Epithelial cell of esophagus (primary cell): ENCODE data around the gene SMIM31.
A peak's percentile ranks its signal among the peaks of the same experiment; 100 is the strongest.

Experiments
- DNase-seq: peaks from one replicate; pipeline ENCODE4 v3.0.0; 2010; ENCODE audit warnings: low read depth
- H3K4me3 ChIP-seq: 2 replicates; pipeline ENCODE4 v1.5.1; 2011; ENCODE audit warnings: mild to moderate bottlenecking, low read length, control low read depth
- TF ChIP-seq, protein P1 (sequence below): IDR thresholded peaks from 2 replicates; pipeline ENCODE4 v1.5.1; 2011; ENCODE audit warnings: low read depth, mild to moderate bottlenecking, low read length, control low read depth, inconsistent platforms; ENCODE audit not compliant: insufficient read depth; ENCODE audit errors: missing control alignments

The SMIM31 gene

GRCh38 chr4:164765096-164765495 is 11.2 kb downstream of the SMIM31 start:
- TF ChIP-seq, protein P1, sequence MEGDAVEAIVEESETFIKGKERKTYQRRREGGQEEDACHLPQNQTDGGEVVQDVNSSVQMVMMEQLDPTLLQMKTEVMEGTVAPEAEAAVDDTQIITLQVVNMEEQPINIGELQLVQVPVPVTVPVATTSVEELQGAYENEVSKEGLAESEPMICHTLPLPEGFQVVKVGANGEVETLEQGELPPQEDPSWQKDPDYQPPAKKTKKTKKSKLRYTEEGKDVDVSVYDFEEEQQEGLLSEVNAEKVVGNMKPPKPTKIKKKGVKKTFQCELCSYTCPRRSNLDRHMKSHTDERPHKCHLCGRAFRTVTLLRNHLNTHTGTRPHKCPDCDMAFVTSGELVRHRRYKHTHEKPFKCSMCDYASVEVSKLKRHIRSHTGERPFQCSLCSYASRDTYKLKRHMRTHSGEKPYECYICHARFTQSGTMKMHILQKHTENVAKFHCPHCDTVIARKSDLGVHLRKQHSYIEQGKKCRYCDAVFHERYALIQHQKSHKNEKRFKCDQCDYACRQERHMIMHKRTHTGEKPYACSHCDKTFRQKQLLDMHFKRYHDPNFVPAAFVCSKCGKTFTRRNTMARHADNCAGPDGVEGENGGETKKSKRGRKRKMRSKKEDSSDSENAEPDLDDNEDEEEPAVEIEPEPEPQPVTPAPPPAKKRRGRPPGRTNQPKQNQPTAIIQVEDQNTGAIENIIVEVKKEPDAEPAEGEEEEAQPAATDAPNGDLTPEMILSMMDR: no peak
- H3K4me3 ChIP-seq: no peak overlapping the region
- DNase-seq: no peak

DNA sequence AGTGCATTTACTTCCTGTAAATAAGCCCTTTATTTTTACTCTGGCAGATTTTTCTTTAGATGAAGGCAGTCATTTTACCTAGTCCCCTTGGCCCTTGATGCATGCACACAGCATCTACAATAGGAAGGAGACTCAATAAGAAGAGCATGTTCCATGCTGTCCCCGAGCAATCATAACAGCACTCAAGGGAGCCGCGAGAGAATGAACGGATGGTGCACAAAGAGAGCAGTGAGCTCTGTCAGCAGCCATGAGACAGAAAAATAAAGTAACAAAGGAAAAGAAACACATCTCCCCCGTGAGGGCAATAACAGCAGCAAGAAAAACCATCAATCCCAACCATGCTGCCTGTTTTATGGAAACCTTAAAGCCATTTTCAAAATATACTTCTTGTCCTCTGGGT is 11.9 kb downstream of the SMIM31 start:
- no peak overlapping the region for H3K4me3 ChIP-seq
- TF ChIP-seq, protein P1: no peak
- no peak for DNase-seq

DNA sequence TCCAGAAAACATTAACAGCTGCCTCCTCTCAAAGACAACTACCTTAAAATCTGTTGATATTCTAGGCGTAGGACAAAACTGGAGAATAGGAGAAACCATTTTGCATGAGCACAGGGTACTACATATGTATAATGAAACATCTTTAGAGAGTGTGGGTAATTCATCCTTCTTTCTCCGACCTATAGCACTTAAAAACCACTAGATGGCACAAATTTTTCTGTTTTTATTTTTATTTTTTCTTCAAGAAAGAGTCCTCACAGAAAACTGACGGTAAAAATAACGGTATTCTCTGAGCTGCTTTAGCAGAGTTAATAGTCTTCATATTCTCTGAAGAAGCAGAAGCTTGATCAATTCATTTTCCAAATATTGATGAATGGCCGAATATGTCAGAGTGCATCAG is 14.6 kb downstream of the SMIM31 start:
- DNase-seq: peak; percentile 2
- TF ChIP-seq, protein P1: no peak
- no peak overlapping the region for H3K4me3 ChIP-seq

GRCh38 chr4:164770010-164770724 is 16.2 kb downstream of the SMIM31 start:
- H3K4me3 ChIP-seq: no peak overlapping the region
- DNase-seq: no peak
- TF ChIP-seq, protein P1: no peak

DNA sequence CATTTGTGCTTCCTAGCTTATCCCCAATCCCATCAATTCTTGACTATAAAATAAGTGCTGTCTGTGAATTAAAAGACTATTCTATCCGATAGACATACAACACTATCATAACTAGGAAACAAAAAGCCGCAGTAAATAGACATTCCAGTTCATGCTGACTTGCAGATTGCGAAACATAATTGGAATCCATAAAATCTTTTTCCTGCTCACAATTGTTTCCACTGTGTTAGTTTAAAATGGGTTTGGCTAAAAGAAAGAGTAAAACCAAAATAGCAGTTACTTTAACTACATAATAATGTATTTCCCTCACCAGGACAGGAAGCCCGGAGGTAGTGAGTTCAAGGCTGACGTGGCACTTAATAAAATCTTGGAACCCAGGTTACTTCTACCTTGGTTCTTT is 17.2 kb downstream of the SMIM31 start:
- TF ChIP-seq, protein P1: no peak
- no peak for DNase-seq
- no peak overlapping the region for H3K4me3 ChIP-seq

GRCh38 chr4:164772076-164772475 is 18.1 kb downstream of the SMIM31 start:
- DNase-seq: no peak
- no peak overlapping the region for H3K4me3 ChIP-seq
- TF ChIP-seq, protein P1: no peak

GRCh38 chr4:164779080-164779479 is 25.1 kb downstream of the SMIM31 start:
- no peak for DNase-seq
- TF ChIP-seq, protein P1: no peak
- H3K4me3 ChIP-seq: no peak overlapping the region
